Colonic mucosa (tissue), 4 donors: ENCODE measurements around the gene BICC1. TPM values are rescaled to one million over a fixed set of nuclear protein-coding genes. Genes with fewer than 3 reads are reported as not detected.

Experiments used
- DNase-seq: peaks from one replicate; pipeline ENCODE4 v3.0.0-alpha.2; 2020
- H3K27ac ChIP-seq: fragments of 200-600 bp; one replicate; pipeline ENCODE4 v1.8.0; 2021
- H3K27me3 ChIP-seq: fragments of 200-600 bp; one replicate; pipeline ENCODE4 v1.8.0; 2021
- H3K36me3 ChIP-seq: fragments of 200-600 bp; one replicate; pipeline ENCODE4 v1.8.0; 2021
- H3K4me1 ChIP-seq: fragments of 200-600 bp; one replicate; pipeline ENCODE4 v1.8.0; 2021; ENCODE audit warnings: mild to moderate bottlenecking
- H3K4me3 ChIP-seq: fragments of 200-600 bp; one replicate; pipeline ENCODE4 v1.8.0; 2021
- H3K9ac ChIP-seq, 2 donors: one replicate each; pipeline ENCODE4 v1.7.0; 2013; ENCODE audit warnings: control low read depth in 2 of 2, low read depth in 2 of 2, low read length in 2 of 2
- H3K9me3 ChIP-seq: fragments of 200-600 bp; one replicate; pipeline ENCODE4 v1.8.0; 2021
- CTCF ChIP-seq: fragments of 200-600 bp; IDR thresholded peaks from one replicate; pipeline ENCODE4 v1.8.0; 2022; ENCODE audit warnings: antibody characterized with exemption, mild to moderate bottlenecking
- intact Hi-C: fragments of 100-400 bp; cut with DNase I; formaldehyde crosslinking; loops from one replicate; pipeline ENCODE4 v1.14.1; 2022
- total RNA-seq, 2 donors: library from RNA; stranded (reverse); fragmentation: NEBNext Ultra II Directional in 1 of 2; extraction: Animal tissue kit (Norgen Biotek cat#: 25700) in 1 of 2; gene quantifications; one replicate each; pipeline ENCODE4 v1.2.1, GENCODE V29; 2021
- donor health status: healthy.
- donor health status: DM: no; HTN: no; CAD: no.
- donor health status: DM: no; HTN: no; CAD: no.

The BICC1 gene
- total RNA-seq, 2 donors from 2014 or later: 1.3 to 2.9 TPM

- Histone ChIP-seq H3K4me1 (no peaks in the 10 kb centered on the region), H3K4me3 (no peak overlapping the region), H3K36me3 (no peaks in the 10 kb centered on the region), H3K27ac (no peak overlapping the region), H3K9ac (no peak overlapping the region), H3K27me3 (no peaks in the 10 kb centered on the region), H3K9me3 (no peaks in the 10 kb centered on the region)
- intact Hi-C loops: no loop called here
- no peak for DNase-seq
- no peak for TF ChIP-seq CTCF
These were observed 65.7 kb downstream of the BICC1 start for GRCh38 chr10:58578366-58578765.

GRCh38 chr10:58579011-58579655, 66.5 kb downstream of the BICC1 start:
- intact Hi-C loops: no loop called here
- no peaks in the 10 kb centered on the region for H3K36me3 ChIP-seq
- no peak for DNase-seq
- H3K4me1 ChIP-seq: no peaks in the 10 kb centered on the region
- no peak overlapping the region for H3K27ac ChIP-seq
- no peak overlapping the region for H3K9ac ChIP-seq
- no peaks in the 10 kb centered on the region for H3K9me3 ChIP-seq
- H3K27me3 ChIP-seq: no peaks in the 10 kb centered on the region
- H3K4me3 ChIP-seq: no peak overlapping the region
- no peak for TF ChIP-seq CTCF

- no peak overlapping the region for H3K9ac ChIP-seq
- no peak for TF ChIP-seq CTCF
- no peak overlapping the region for H3K4me3 ChIP-seq
- H3K36me3 ChIP-seq: no peaks in the 10 kb centered on the region
- no peaks in the 10 kb centered on the region for H3K9me3 ChIP-seq
- intact Hi-C loops: no loop called here
- H3K27me3 ChIP-seq: no peaks in the 10 kb centered on the region
- H3K4me1 ChIP-seq: no peaks in the 10 kb centered on the region
- no peak overlapping the region for H3K27ac ChIP-seq
- no peak for DNase-seq
These were observed 69.4 kb downstream of the BICC1 start for GRCh38 chr10:58582045-58582444.

- Histone ChIP-seq H3K9ac (no peak overlapping the region), H3K27me3 (no peaks in the 10 kb centered on the region), H3K27ac (no peak overlapping the region), H3K4me1 (no peaks in the 10 kb centered on the region), H3K9me3 (no peaks in the 10 kb centered on the region), H3K36me3 (no peaks in the 10 kb centered on the region), H3K4me3 (no peak overlapping the region)
- no peak for TF ChIP-seq CTCF
- DNase-seq: no peak
- intact Hi-C loops: no loop called here
These were observed 72.8 kb downstream of the BICC1 start for GRCh38 chr10:58585435-58585834.

GRCh38 chr10:58586282-58587245, 73.9 kb downstream of the BICC1 start:
- no peak overlapping the region for H3K4me3 ChIP-seq
- DNase-seq: no peak
- H3K4me1 ChIP-seq: no peaks in the 10 kb centered on the region
- H3K27me3 ChIP-seq: no peaks in the 10 kb centered on the region
- no peak overlapping the region for H3K27ac ChIP-seq
- H3K9me3 ChIP-seq: no peaks in the 10 kb centered on the region
- intact Hi-C loops: no loop called here
- no peak overlapping the region for H3K9ac ChIP-seq
- TF ChIP-seq CTCF: no peak
- no peaks in the 10 kb centered on the region for H3K36me3 ChIP-seq
